GM12875 (cell line): ENCODE results near the gene KRT74.

ENCODE experiments used
- H3K4me3 ChIP-seq: one replicate; pipeline ENCODE4 v1.5.1; 2011; ENCODE audit warnings: low read depth, low read length, control low read depth
- CTCF ChIP-seq: IDR thresholded peaks from 2 replicates; pipeline ENCODE4 v1.5.1; 2011; ENCODE audit warnings: low read depth, mild to moderate bottlenecking, control low read depth, inconsistent platforms, low read length, moderate library complexity, borderline replicate concordance; ENCODE audit not compliant: insufficient read depth

Gene KRT74

GRCh38 chr12:52522346-52523011 is 51.2 kb downstream of the KRT74 start:
- no peak overlapping the region for H3K4me3 ChIP-seq
- no peak for TF ChIP-seq CTCF

- no peak for TF ChIP-seq CTCF
- H3K4me3 ChIP-seq, result no peak overlapping the region
Measured at GRCh38 chr12:52521568-52522266, 51.9 kb downstream of the KRT74 start.

- H3K4me3 ChIP-seq, result no peak overlapping the region
- TF ChIP-seq CTCF, result no peak
Measured at GRCh38 chr12:52521175-52521567, 52.5 kb downstream of the KRT74 start.

- no peak within 1 kb of the TSS for H3K4me3 ChIP-seq
- no peak for TF ChIP-seq CTCF
Measured at GRCh38 chr12:52519826-52520662, 53.6 kb downstream of the KRT74 start, which contains the start of gene KRT5. Gene KRT5 (minus strand): TSS chr12:52520394. CDS start chr12:52520296, 98 bp downstream.

GRCh38 chr12:52519387-52519703 is 54.3 kb downstream of the KRT74 start:
- H3K4me3 ChIP-seq, result no peak overlapping the region
- no peak for TF ChIP-seq CTCF

GRCh38 chr12:52518574-52519386 is 54.9 kb downstream of the KRT74 start:
- H3K4me3 ChIP-seq, result no peak overlapping the region
- no peak for TF ChIP-seq CTCF
